GM12873 (cell line): Measurements from ENCODE around the gene CYGB.
A peak's percentile ranks its signal among the peaks of the same experiment; 100 is the strongest.

Source experiments
- TF ChIP-seq, protein P1 (sequence below): IDR thresholded peaks from 2 replicates; pipeline ENCODE4 v1.5.1; 2012; ENCODE audit warnings: low read depth, mild to moderate bottlenecking, moderate library complexity, low read length, control low read depth; ENCODE audit not compliant: insufficient read depth; ENCODE audit errors: missing control alignments

Gene CYGB

GRCh38 chr17:76560036-76560876, 22.7 kb upstream of the CYGB start:
- TF ChIP-seq, protein P1, sequence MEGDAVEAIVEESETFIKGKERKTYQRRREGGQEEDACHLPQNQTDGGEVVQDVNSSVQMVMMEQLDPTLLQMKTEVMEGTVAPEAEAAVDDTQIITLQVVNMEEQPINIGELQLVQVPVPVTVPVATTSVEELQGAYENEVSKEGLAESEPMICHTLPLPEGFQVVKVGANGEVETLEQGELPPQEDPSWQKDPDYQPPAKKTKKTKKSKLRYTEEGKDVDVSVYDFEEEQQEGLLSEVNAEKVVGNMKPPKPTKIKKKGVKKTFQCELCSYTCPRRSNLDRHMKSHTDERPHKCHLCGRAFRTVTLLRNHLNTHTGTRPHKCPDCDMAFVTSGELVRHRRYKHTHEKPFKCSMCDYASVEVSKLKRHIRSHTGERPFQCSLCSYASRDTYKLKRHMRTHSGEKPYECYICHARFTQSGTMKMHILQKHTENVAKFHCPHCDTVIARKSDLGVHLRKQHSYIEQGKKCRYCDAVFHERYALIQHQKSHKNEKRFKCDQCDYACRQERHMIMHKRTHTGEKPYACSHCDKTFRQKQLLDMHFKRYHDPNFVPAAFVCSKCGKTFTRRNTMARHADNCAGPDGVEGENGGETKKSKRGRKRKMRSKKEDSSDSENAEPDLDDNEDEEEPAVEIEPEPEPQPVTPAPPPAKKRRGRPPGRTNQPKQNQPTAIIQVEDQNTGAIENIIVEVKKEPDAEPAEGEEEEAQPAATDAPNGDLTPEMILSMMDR: no peak

DNA sequence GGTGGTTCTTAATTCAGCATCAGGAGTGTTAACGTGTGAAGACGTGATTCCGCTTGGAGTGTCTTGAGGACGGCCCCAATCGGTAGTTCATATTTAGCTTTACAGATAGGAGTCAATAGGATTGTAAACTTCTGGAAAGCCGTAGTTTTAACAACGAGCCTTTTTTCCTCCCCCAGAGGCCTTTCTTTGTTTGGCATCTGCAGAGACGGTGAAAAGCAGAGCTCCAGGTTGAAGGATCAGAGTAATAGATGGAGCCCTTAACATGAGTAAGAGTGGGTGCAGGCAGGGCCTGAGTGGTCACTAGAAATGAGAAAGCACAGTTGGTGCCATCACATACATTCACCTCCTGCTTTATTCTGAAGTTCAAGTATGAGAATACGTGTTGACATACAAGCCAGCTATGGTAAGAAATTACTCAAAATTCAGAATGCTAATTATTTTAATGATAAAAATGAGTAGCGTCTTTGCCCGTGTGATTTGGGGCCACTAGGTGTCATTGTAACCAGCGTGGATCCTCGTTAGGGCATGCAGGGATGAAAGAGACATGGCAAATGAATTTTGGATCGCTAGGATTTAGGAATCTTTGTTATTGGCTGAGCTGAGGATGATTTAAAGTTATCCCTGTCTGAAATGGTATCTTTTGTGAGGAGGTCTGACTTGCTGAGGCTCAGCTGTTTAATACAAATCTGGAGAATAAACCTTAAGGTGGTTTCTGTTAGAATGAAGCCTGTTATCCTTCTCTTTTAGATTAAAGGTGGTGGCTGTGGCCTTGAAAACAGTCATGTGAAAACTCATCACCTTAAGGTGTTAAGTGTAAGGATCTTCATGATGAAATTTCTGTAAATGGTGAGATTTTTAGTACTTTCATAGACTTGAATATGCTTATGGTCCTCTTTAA, 20.9 kb upstream of the CYGB start:
- TF ChIP-seq, protein P1: peak; percentile 49

DNA sequence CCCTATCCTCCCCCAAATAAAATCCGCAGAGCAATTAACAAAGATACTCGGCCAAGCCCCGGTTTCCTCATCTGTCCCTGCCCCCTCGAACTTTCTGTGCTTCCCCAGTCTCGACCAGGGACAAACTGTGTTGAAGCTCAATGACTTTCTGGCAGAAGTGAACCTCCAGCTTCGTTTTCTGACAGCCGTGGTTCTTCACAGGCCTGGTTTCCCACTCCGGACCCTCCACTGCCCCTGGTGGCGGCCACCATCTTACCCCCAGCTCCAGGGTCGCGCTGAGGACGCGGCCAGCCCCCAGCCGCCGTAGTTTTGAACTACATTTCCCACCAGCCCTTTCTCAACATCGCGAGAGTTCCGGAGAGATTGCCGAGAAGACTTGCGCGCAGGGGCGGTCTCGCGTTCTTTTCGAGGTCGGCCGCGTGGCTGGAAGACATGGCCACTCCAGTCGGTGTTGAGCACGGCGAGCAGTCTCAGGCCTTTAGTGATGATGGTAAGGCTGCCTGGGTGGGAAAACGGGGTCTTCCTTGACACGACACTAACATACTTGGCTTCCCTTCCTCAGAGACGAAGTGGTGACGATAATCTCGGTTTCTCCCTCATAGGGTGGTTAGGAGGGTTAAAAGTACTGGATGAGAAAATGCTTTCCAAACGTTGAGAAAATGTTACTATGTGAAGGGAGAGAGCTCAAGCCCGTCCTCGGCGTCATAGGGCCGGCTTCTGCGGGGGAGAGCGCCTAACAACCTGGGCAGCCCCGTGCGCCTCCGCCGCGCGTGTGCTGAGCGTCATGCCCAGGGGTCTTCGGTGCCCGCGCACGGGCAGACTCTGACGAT, 20.1 kb upstream of the CYGB start:
- TF ChIP-seq, protein P1: peak; percentile 74

- TF ChIP-seq, protein P1: no peak
Observed at GRCh38 chr17:76556765-76557367, 19.4 kb upstream of the CYGB start.

- TF ChIP-seq, protein P1: no peak
Observed at GRCh38 chr17:76554131-76554530, 16.6 kb upstream of the CYGB start.

- TF ChIP-seq, protein P1: no peak
Observed at GRCh38 chr17:76553178-76553908, 15.8 kb upstream of the CYGB start.
